ENCODE data around the gene FNBP1L.

Gene FNBP1L

DNA sequence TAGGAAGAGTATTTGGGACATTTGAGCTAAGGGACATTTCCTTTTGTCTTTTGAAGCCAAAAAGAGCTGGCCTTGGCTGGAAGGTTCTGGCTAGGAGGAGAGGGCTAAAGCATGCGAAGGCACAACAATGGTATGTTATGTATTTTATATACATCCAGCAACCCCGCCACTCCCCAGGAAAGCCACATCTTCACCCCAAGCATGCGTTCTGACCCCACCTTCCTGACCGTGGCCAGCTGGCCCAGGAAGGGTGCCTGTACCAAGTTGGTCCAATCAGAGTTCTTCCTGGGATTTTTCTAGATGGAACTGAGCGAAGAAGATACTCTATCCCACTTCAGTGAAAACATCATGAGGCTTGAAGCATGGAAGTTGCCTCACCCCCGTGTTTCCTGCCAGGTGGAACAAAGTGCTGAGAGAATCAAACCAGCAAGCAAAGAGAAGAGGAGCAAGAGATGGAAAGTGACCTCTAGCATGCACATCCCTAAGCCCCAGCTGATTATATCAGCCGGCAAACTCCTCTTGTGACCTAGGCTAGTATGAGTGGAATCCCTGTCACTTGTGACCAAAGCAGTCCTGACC lies 151.0 kb downstream of the FNBP1L start:
- H3K4me1 ChIP-seq (ENCODE audit: control insufficient read depth, insufficient read depth, low read length), result peaks cover 3% of the 10 kb centered on the region
- H3K9ac ChIP-seq (ENCODE audit: low read depth, low read length), result no peak overlapping the region
- H3K9me3 ChIP-seq (ENCODE audit: control insufficient read depth, insufficient read depth, low read length), result no peaks in the 10 kb centered on the region
- H3K27me3 ChIP-seq (ENCODE audit: control insufficient read depth, insufficient read depth, low read length), result no peaks in the 10 kb centered on the region
- no peak overlapping the region for H3K4me3 ChIP-seq (ENCODE audit: low read depth, low read length)
- no peaks in the 10 kb centered on the region for H3K36me3 ChIP-seq (ENCODE audit: control insufficient read depth, insufficient read depth, low read length)

DNA sequence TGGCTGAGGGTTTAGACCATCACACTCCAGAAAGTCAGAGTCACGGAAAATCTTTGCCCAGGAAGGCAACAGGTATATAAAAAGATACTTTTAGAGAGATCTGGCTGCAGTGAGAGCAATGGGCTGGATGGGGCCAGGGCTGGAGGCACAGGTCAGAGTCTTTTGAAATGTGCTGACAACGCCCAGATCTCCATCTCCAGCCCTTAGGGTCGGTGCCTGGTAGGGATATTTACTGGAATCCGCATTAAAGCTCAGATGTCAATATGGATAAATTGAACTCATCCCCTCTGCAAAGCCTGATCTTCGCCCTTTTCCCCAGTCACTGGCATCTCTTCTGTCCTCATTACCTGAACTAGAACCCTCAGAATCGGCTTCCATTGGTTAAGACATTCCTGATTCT lies 151.6 kb downstream of the FNBP1L start:
- no peaks in the 10 kb centered on the region for H3K36me3 ChIP-seq (ENCODE audit: control insufficient read depth, insufficient read depth, low read length)
- H3K9ac ChIP-seq (ENCODE audit: low read depth, low read length), result no peak overlapping the region
- no peaks in the 10 kb centered on the region for H3K27me3 ChIP-seq (ENCODE audit: control insufficient read depth, insufficient read depth, low read length)
- no peak overlapping the region for H3K4me3 ChIP-seq (ENCODE audit: low read depth, low read length)
- H3K9me3 ChIP-seq (ENCODE audit: control insufficient read depth, insufficient read depth, low read length), result no peaks in the 10 kb centered on the region
- H3K4me1 ChIP-seq (ENCODE audit: control insufficient read depth, insufficient read depth, low read length), result no peaks in the 10 kb centered on the region

DNA sequence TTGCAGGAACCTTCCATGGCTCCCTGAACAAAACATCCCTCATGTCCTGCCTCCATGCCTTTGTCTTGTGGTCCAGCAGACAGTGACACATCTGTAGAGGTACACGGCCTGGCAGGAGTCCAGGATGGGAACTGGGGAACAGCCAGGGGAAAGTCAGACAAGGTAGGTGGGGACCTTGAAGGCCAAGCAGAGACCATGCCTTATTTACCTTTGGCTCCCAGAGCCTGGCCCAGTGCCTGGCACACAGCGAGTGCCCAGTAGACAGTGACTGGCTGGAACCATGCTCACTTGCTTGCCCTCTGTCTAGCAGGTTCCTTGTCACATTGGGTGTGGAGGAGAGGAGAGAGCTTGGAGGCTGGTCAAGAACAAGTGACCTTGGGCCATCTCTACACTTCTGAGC lies 152.7 kb downstream of the FNBP1L start:
- Histone ChIP-seq H3K27me3 (ENCODE audit: control insufficient read depth, insufficient read depth, low read length) (no peaks in the 10 kb centered on the region), H3K9ac (ENCODE audit: low read depth, low read length) (no peak overlapping the region), H3K4me1 (ENCODE audit: control insufficient read depth, insufficient read depth, low read length) (no peaks in the 10 kb centered on the region), H3K9me3 (ENCODE audit: control insufficient read depth, insufficient read depth, low read length) (no peaks in the 10 kb centered on the region), H3K36me3 (ENCODE audit: control insufficient read depth, insufficient read depth, low read length) (no peaks in the 10 kb centered on the region), H3K4me3 (ENCODE audit: low read depth, low read length) (no peak overlapping the region)

DNA sequence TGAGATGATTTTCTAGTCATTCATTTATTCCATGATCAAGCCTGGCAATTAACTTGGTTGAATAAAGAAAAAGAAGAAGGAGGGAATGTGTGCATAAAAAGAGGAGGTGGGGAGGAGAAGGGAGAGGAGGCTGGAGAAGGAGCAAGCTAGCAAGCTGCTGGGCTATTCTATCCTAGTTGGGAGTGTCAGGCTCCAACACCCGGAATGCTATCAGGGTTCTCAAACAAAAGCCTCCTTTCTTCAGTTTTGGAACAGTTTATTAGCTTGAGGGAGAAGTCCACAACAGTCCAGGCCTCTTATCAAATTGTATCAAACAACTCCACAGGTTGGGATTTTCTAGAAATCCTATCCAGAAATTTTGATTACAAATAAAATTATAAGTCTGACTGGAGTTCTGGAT lies 153.8 kb downstream of the FNBP1L start:
- Histone ChIP-seq H3K4me1 (ENCODE audit: control insufficient read depth, insufficient read depth, low read length) (no peaks in the 10 kb centered on the region), H3K9me3 (ENCODE audit: control insufficient read depth, insufficient read depth, low read length) (no peaks in the 10 kb centered on the region), H3K27me3 (ENCODE audit: control insufficient read depth, insufficient read depth, low read length) (no peaks in the 10 kb centered on the region), H3K4me3 (ENCODE audit: low read depth, low read length) (no peak overlapping the region), H3K36me3 (ENCODE audit: control insufficient read depth, insufficient read depth, low read length) (no peaks in the 10 kb centered on the region), H3K9ac (ENCODE audit: low read depth, low read length) (no peak overlapping the region)

GRCh38 chr1:93602101-93602500 lies 154.2 kb downstream of the FNBP1L start:
- Histone ChIP-seq H3K4me3 (ENCODE audit: low read depth, low read length) (no peak overlapping the region), H3K9ac (ENCODE audit: low read depth, low read length) (no peak overlapping the region), H3K27me3 (ENCODE audit: control insufficient read depth, insufficient read depth, low read length) (no peaks in the 10 kb centered on the region), H3K4me1 (ENCODE audit: control insufficient read depth, insufficient read depth, low read length) (no peaks in the 10 kb centered on the region), H3K36me3 (ENCODE audit: control insufficient read depth, insufficient read depth, low read length) (no peaks in the 10 kb centered on the region), H3K9me3 (ENCODE audit: control insufficient read depth, insufficient read depth, low read length) (no peaks in the 10 kb centered on the region)

DNA sequence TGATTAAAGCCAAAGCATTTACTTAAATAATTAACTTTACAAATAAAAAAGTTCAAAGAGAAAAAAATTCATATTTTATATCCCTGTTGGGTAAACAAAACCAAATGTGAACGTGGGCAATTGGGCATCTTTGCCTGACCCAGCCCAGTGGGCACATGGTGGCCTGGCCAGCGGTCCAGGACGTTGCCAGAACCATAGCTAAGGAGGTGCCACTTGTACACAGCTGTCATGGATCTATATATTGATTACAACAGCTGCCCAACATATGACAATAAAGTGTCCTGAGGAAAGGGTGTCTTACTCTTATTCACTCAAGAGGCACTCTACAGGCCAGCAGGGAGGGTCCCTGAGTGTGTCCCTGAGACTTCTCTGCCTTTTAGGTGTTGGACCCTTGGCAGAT lies 155.2 kb downstream of the FNBP1L start:
- no peaks in the 10 kb centered on the region for H3K9me3 ChIP-seq (ENCODE audit: control insufficient read depth, insufficient read depth, low read length)
- no peak overlapping the region for H3K9ac ChIP-seq (ENCODE audit: low read depth, low read length)
- no peaks in the 10 kb centered on the region for H3K36me3 ChIP-seq (ENCODE audit: control insufficient read depth, insufficient read depth, low read length)
- H3K4me3 ChIP-seq (ENCODE audit: low read depth, low read length), result no peak overlapping the region
- no peaks in the 10 kb centered on the region for H3K27me3 ChIP-seq (ENCODE audit: control insufficient read depth, insufficient read depth, low read length)
- no peaks in the 10 kb centered on the region for H3K4me1 ChIP-seq (ENCODE audit: control insufficient read depth, insufficient read depth, low read length)

DNA sequence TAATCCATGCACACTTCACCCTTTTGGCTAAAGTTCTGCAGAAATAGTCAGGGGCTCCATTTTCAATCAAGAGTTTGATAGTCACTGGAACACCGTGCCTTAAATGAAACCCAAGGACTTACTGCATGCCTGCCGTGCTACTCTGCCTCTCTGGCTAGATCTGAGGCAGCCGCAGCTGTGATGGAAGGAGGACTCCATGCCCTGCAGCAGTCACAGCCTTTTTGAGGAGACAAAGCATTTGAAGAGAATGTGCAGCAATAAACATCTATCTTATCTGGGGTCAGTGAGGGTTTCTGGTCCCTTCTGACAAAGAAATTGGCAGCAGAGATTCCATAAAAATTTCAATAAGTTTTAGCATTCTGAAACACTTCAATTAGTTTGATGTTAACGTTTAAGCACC lies 155.7 kb downstream of the FNBP1L start:
- Histone ChIP-seq H3K4me1 (ENCODE audit: control insufficient read depth, insufficient read depth, low read length) (no peaks in the 10 kb centered on the region), H3K4me3 (ENCODE audit: low read depth, low read length) (no peak overlapping the region), H3K27me3 (ENCODE audit: control insufficient read depth, insufficient read depth, low read length) (no peaks in the 10 kb centered on the region), H3K9ac (ENCODE audit: low read depth, low read length) (no peak overlapping the region), H3K9me3 (ENCODE audit: control insufficient read depth, insufficient read depth, low read length) (no peaks in the 10 kb centered on the region), H3K36me3 (ENCODE audit: control insufficient read depth, insufficient read depth, low read length) (no peaks in the 10 kb centered on the region)

Measured in iPS-15b (cell line).